Fibroblast of the conjunctiva (primary cell): ENCODE measurements around the gene BOLA3.
"Not testable (repeated sequence)": the region's sequence is repeated elsewhere in the genome, so short reads cannot be mapped to it uniquely, and the experiment has no call there.

ENCODE experiments used
- DNase-seq: peaks from one replicate; pipeline ENCODE4 v3.0.0-alpha.2; 2010; ENCODE audit warnings: low read depth

The BOLA3 gene

GRCh38 chr2:74101574-74102300 is 46.0 kb downstream of the BOLA3 start:
- no peak for DNase-seq

DNA sequence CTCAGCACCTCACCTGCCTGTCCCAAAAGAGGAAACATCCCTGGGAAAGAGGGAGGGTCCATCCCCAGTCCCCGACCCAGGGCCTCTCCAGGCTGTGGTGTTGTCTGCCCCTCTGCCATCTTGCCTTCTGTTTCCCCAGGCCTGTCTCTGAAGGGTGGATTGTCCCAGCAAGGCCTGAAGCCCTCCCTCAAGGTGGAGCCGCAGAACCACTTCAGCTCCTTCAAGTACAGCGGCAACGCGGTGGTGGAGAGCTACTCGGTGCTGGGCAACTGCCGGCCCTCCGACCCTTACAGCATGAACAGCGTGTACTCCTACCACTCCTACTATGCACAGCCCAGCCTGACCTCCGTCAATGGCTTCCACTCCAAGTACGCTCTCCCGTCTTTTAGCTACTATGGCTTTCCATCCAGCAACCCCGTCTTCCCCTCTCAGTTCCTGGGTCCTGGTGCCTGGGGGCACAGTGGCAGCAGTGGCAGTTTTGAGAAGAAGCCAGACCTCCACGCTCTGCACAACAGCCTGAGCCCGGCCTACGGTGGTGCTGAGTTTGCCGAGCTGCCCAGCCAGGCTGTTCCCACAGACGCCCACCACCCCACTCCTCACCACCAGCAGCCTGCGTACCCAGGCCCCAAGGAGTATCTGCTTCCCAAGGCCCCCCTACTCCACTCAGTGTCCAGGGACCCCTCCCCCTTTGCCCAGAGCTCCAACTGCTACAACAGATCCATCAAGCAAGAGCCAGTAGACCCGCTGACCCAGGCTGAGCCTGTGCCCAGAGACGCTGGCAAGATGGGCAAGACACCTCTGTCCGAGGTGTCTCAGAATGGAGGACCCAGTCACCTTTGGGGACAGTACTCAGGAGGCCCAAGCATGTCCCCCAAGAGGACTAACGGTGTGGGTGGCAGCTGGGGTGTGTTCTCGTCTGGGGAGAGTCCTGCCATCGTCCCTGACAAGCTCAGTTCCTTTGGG is 47.2 kb downstream of the BOLA3 start:
- DNase-seq: no peak

DNA sequence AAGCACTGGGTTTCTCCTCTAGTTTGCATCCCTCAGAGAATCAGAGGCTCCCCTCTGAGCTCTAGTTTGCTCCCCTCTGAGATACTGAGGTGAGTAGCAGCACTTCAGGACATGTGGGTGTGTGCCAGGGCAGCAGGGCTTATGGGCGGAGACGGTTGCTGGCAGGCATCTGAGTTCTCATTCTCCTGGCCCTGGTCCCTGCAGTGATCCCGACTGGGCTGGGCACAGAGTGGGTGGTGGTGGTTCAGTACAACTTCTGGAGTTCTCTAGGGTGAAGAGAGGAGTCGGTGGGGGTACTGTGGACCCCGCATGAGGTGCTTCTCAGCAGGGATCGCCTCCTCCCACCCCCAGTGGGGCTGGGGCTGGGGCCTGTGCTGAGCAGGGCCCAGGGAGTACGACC is 47.9 kb downstream of the BOLA3 start:
- DNase-seq: no peak

DNA sequence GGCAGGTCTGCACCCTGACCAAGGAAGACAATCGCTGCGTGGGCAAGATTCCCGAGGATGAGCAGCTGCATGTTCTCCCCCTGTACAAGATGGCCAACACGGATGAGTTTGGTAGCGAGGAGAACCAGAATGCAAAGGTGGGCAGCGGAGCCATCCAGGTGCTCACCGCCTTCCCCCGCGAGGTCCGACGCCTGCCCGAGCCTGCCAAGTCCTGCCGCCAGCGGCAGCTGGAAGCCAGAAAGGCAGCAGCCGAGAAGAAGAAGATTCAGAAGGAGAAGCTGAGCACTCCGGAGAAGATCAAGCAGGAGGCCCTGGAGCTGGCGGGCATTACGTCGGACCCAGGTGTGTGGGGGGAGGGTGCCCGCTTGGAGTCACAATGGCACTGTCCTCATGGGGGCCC is 48.4 kb downstream of the BOLA3 start:
- DNase-seq: no peak

DNA sequence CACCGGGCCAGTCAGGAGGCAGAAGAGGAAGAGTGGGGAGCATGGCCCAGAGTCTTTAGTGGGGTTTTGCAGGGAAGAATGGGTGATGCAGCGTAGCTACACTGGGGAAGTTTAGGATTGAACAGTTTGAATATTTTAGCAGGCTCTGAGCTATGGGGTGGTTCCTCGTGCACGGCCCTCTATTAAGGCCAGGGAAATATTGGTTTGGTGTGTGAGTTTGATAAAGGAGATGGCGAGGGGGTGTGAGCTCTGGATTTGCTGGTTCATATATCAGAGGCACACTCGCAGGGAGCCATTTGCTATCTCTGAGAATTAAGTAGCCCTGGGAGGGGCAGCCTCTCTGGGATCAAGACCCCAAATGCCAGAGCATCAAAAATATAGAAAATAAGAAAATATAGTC is 50.1 kb downstream of the BOLA3 start:
- DNase-seq: no peak

GRCh38 chr2:74096052-74096451 is 51.7 kb downstream of the BOLA3 start:
- DNase-seq: no peak

GRCh38 chr2:74095632-74096031 is 52.1 kb downstream of the BOLA3 start:
- DNase-seq: no peak

- DNase-seq: no peak
Observed at GRCh38 chr2:74094291-74094690, 53.4 kb downstream of the BOLA3 start.

DNA sequence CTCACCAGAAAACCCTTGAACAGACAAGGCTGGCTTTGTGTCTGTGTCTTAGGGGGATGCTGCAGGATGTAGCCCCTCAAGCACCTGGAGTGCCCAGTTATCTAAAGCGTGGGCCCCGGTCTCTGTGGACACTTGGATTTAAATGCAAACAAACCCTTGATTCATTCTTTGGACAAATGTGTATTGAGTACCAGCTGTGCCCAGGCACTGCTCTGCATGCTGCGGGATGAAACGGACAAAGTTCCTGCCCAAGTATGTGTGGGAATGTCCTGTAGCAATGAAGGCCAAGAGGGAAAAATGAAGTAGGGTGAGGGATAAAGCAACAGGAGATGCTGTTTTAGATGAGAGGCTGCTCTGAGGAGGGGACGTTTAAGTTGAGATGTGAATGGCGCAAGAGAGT is 53.9 kb downstream of the BOLA3 start:
- DNase-seq: no peak

- DNase-seq: no peak
Observed at GRCh38 chr2:74093426-74093825, 54.3 kb downstream of the BOLA3 start.

GRCh38 chr2:74092275-74092674 is 55.4 kb downstream of the BOLA3 start:
- DNase-seq: no peak

DNA sequence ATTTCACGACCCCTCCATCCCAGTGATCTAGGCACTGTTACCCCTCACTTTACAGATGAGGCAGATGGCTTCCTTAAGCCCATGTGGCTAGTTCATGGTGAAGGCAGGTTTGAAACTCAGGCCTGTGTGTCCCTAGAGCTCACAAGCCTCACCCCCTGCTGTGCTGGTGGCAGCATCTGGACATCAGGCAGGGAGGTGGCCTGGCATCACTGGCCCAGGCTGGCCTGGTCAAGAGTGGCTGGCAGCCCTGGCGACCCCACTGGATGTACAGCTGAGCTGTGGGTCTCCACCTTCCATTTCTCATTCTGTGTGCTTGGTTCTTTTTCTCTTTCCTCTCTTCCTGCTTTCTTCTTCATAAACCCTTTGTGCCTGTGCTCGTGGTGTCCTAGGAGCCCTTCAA is 56.3 kb downstream of the BOLA3 start:
- no peak for DNase-seq

- no peak for DNase-seq
Observed at GRCh38 chr2:74089816-74090745, 57.6 kb downstream of the BOLA3 start.

DNA sequence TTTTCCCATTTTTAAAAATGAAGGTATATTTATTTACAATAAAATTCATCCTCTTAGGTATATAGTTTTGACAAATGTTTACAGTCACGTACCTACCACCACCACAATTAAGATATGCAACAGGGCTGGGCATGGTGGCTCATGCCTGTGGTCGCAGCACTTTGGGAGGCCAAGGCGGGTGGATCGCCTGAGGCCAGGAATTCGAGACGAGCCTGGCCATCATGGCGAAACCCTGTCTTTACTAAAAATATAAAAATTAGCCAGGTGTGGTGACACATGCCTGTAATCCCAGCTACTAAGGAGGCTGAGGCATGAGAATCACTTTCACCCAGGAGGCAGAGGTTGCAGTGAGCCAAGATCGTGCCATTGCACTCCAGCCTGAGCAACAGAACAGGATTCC is 59.0 kb downstream of the BOLA3 start:
- DNase-seq: not testable (repeated sequence)

DNA sequence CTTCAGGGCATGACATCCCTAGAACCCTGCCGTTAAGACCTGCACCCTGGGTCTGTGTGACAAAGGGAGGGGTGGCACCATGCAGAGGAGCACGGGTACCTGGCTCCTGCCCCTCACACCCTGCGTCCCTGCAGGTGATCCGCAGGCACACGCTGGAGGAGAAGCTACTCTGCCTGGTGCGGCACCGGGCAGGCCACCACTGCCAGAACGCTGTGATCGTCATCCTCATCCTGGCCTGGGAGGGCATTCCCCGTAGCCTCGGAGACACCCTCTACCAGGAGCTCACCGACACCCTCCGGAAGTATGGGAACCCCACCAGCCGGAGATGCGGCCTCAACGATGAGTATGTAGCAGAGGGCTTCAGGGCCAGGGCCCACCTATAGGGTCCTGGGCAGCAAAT is 60.0 kb downstream of the BOLA3 start:
- no peak for DNase-seq

- no peak for DNase-seq
Observed at GRCh38 chr2:74086021-74086420, 61.7 kb downstream of the BOLA3 start.
